ENCODE data around the gene SEC14L6.

- TF ChIP-seq POU6F1 (CRISPR knock-in tag; IDR thresholded peaks at IDR 0.05; ENCODE audit: borderline replicate concordance, low read depth) (no peak), TOX (CRISPR knock-in tag; IDR thresholded peaks at IDR 0.05; ENCODE audit: borderline replicate concordance) (no peak), SNAI2 (CRISPR knock-in tag; IDR thresholded peaks at IDR 0.05) (no peak), PATZ1 (CRISPR knock-in tag; IDR thresholded peaks at IDR 0.05; ENCODE audit: borderline replicate concordance) (no peak), RARB (CRISPR knock-in tag; IDR thresholded peaks at IDR 0.05) (no peak), ZNF8 (CRISPR knock-in tag; IDR thresholded peaks at IDR 0.05) (no peak)
Observed at GRCh38 chr22:30562366-30562765, 15.8 kb upstream of the SEC14L6 start.
